Stimulated activated CD4-positive, alpha-beta T cell treated with anti-CD3 and anti-CD28 coated beads, Interleukin-12 subunit alpha, Interleukin-12 subunit beta, amount 100 ng/mL, for 24 hours (primary cell): ENCODE data around the gene ZNF442.
"Not testable (repeated sequence)": the region's sequence is repeated elsewhere in the genome, so short reads cannot be mapped to it uniquely, and the experiment has no call there.

ENCODE experiments used
- DNase-seq, 2 experiments: peaks; one replicate each; pipeline ENCODE4 v3.0.0-alpha.2; 2020; ENCODE audit warnings: low read depth in 2 of 2

ZNF442 gene

GRCh38 chr19:12330340-12330739, 35.1 kb downstream of the ZNF442 start:
- DNase-seq, result no peak

DNA sequence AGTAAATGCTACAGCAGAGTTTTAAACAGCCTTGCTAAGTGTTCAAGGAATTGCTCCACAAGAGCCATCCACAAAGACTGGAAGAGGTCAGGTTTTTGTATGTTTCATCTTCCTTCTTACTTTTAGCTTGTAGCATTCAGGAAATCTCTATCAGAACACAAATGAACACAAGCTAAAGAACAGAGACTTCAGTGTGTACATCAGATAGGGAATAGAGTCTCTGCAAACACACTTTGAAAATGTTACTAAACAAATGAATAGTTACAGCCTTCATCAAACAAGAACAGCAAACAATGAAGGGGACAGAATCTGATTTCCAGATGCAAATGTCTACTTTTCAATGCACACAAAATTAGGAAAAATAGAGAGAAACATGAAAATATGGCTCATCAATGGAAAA, 39.8 kb downstream of the ZNF442 start:
- DNase-seq, result no peak

- no peak for DNase-seq
Observed at GRCh38 chr19:12318782-12319413, 46.6 kb downstream of the ZNF442 start.

- DNase-seq, result no peak
Observed at GRCh38 chr19:12314553-12314952, 50.9 kb downstream of the ZNF442 start.

DNA sequence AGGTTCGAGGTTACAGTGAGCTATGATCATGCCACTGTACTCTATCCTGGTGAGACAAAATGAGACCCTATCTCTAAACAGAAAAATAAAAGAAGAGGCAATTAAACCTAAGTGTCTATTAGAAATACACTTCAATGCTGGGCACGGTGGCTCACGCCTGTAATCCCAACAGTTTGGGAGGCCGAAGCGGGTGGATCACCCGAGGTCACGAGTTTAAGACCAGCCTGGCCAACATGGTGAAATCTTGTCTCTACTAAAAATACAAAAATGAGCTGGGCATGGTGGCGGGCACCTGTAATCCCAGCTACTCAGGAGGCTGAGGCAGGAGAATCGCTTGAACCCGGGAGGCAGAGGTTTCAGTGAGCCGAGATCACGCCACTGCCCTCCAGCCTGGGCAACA, 56.6 kb downstream of the ZNF442 start:
- not testable (repeated sequence) for DNase-seq
